Coronary artery (tissue), 2 donors: Measurements from ENCODE around the gene SYNGR2.

Experiments used
- DNase-seq: peaks from one replicate; pipeline ENCODE4 v3.0.0-alpha.2; 2017; ENCODE audit warnings: low spot score
- H3K27ac ChIP-seq, 2 donors: fragments of 200-600 bp; sonication (generic); one replicate each; pipeline ENCODE4 v1.5.1; 2016 to 2019
- H3K4me3 ChIP-seq: fragments of 200-600 bp; sonication (generic); 2 replicates; pipeline ENCODE4 v1.5.1; 2016; ENCODE audit warnings: mild to moderate bottlenecking, moderate library complexity
- CTCF ChIP-seq: fragments of 200-600 bp; sonication (generic); IDR thresholded peaks from one replicate; pipeline ENCODE4 v1.5.1; 2019; ENCODE audit warnings: antibody characterized with exemption

The SYNGR2 gene

DNA sequence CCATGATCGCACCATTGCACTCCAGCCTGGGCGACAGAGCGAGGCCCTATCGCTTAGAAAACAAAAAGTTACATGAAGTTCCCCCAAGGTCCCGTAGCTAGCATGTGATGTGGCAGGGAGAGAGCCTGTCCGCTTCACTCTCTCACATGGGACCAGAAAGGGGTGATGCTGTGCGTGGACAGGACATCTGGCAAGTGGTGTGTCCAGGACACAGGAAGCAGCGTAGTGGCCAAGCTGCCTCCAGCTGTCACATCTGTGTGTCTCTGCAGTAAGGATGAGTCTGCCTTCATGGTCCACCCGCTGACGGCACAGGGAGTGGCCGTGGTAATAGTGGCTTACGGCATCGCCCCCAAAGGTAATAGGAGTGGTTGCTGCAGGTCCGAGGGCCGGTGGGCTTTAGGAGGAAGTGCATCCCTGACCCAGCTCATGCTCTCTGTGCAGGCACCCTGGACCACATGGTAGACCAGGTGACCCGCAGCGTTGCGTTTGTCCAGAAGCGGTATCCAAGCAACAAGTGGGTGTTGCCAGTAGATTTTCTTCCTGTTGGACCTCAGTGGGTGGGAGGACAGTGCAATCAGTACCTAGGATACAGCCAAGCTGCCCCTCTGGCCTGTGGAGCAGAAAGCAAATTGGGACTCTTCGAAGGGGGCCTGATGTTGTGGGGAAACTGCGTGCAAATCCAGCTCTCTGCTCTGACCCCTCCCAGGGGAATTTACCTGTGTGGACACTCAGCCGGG lies 36.2 kb downstream of the SYNGR2 start:
- TF ChIP-seq CTCF = no peak
- no peak for DNase-seq
- H3K4me3 ChIP-seq = no peak overlapping the region
- no peak overlapping the region for H3K27ac ChIP-seq

DNA sequence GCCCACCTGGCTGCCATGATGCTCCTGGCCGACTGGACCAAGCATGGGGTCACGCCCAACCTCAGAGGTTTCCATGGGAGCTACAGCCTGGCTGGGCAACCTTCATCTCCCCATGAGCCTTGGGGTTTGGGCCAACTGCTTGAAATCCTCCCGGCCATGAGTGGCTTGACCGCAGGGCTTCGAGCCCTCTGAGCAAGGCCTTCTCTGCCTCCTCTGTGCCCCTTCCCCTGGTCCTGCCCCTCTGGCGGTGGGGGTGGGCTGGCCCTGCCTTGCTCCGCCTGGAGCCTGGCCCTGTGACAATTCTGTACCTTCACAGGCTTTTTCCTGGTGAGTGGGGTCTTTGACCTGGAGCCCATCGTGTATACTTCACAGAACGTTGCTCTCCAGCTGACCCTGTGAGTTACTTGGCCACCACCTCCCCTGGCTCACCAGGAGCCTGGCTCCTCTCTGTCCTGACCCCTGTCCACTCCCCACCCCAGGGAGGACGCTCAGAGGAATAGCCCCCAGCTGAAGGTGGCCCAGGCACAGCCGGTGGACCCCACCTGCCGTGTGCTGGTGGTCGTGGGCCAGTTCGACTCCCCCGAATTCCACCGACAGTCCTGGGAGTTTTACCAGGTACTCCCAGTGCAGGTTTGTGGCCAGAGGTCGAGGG lies 36.9 kb downstream of the SYNGR2 start:
- peak; percentile 66 for DNase-seq
- no peak overlapping the region for H3K4me3 ChIP-seq
- TF ChIP-seq CTCF = no peak
- H3K27ac ChIP-seq = no peak overlapping the region

GRCh38 chr17:78206298-78206697 lies 37.9 kb downstream of the SYNGR2 start:
- DNase-seq = no peak
- no peak for TF ChIP-seq CTCF
- Histone ChIP-seq H3K4me3 (no peak overlapping the region), H3K27ac (no peak overlapping the region)

- TF ChIP-seq CTCF = no peak
- Histone ChIP-seq H3K27ac (no peak overlapping the region), H3K4me3 (no peak overlapping the region)
- no peak for DNase-seq
Observed at GRCh38 chr17:78208486-78208885, 40.1 kb downstream of the SYNGR2 start.

DNA sequence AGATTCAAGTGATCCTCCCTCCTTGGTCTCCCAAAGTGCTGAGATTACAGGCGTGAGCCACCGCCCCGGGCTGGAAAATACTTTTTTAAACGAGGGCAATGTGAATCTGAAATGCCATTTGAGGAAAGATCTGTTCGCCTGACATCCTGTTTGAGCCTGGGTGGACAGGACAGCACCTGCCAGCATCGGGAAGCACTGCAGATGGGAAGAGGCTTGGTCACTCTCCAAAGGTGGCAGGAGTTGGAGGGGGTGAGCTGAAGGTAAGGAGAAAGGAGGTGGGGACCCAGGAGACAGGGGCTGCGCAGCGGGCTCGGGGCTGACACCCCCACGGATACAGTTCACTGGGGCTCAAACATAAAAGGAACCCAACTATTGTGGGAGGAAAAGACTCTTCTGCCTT lies 41.7 kb downstream of the SYNGR2 start:
- Histone ChIP-seq H3K4me3 (no peak overlapping the region), H3K27ac (no peak overlapping the region)
- no peak for TF ChIP-seq CTCF
- peak; percentile 53 for DNase-seq

GRCh38 chr17:78211032-78211431 lies 42.7 kb downstream of the SYNGR2 start:
- Histone ChIP-seq H3K4me3 (no peak overlapping the region), H3K27ac (no peak overlapping the region)
- no peak for DNase-seq
- TF ChIP-seq CTCF = no peak
